GM10847 (cell line): Measurements from ENCODE around the gene GNG11.

ENCODE experiments used
- POLR2A ChIP-seq: IDR thresholded peaks from 2 replicates; pipeline ENCODE4 v1.6.1; 2011; ENCODE audit not compliant: insufficient read length; ENCODE audit errors: extremely low read depth

Gene GNG11

DNA sequence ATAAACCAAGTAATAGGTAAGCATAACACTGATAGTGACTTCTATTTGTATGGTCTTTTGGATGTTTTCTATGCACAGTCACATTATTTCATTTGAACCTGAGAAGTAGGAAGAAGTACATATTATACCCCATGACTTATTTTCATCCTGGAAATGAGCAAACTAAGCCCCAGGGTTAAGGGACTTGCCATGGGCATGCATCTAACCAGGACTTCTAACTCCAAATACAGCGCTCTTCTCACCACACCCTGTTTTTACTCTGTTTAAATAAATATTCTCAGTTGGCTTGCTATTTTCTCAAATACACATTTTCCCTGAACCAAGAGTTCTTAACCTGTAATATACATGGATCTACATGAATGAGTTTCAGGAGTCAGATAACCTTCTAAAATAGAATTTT is 16.3 kb downstream of the GNG11 start:
- no peak for TF ChIP-seq POLR2A

DNA sequence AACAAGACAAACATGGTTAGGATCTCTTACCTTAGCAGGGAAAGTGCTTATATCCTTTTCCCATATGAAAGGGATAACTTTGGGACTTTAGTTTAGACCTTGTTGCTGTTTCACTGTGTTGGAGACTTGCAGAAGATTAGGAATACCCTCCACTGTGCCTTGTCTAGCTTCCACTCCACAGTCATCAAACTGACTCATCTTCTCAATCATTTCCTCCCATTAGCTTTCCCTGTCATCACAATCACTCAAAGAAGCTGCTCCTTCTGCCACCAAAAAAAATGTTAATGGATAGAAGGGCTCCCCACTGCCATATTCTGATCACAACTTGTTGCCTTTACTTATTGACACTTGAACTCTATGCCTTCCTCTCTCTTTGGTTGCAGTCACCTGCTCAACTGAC is 16.8 kb downstream of the GNG11 start:
- no peak for TF ChIP-seq POLR2A

DNA sequence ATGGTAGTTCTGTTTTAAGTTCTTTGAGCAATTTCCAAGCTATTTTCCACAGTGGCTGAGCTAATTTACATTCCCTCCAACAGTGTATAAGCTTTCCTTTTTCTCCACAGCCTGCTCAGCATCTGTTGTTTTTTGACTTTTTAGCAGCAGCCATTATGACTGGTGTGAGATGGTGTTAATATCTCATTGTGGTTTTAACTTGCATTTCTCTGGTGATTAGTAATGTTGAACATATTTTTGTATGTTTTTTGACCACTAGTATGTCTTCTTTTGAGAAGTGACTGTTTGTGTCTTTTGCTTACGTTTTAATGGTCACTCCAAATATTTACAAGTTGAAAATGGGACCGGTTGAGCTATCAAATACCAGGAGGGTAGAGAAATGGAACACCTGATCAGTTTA is 20.4 kb downstream of the GNG11 start:
- TF ChIP-seq POLR2A = no peak

DNA sequence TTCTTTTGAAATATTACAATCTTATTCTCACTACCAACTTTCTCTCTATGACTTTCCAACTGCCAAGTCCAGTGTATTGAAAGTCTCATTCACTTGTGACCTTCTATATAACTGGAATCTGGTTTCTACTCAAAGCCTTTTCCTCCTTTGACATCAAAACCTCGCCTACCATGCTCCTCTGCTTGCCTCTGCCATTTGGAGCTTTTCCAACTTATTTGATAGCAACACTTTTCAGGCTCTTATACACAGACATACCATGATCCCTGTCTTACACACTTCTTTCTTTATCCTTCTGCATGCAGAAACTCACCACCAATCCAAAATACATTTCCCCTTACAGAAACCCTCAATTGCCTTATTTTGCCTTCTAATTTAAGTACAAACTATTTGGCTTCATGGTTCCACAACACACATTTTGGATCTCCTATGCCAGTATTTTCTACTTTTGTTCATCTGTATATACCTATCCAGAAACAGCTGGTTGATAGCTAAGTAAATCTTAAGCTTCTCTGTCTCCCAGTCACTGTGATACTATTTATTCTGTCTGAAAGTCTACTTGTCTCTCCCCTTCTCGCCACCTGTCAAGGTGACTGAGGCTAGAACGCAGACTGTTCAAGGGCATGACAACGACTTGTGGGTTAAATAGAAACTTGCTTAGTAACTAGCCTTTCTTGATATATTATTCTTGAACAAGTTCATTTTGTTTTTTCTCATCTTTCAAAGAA is 22.4 kb downstream of the GNG11 start:
- no peak for TF ChIP-seq POLR2A

DNA sequence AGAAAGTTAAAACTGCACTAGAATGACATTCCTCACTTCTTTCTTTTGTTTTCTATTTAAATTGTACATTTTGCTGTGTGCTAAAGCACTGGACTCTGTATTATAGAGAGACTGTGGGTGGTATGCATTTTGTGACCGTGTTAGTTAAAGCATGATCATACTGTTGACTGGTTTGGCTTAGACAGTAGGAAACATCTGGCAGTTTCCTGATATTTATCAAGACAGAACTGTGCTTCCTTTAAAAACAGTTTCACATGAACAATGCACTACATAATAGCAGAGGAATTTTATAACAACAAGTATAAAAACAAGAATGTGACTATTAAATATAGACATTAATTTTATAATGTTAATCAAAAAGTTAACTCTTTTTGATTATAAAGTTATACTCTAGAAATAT is 23.1 kb downstream of the GNG11 start:
- TF ChIP-seq POLR2A = no peak

DNA sequence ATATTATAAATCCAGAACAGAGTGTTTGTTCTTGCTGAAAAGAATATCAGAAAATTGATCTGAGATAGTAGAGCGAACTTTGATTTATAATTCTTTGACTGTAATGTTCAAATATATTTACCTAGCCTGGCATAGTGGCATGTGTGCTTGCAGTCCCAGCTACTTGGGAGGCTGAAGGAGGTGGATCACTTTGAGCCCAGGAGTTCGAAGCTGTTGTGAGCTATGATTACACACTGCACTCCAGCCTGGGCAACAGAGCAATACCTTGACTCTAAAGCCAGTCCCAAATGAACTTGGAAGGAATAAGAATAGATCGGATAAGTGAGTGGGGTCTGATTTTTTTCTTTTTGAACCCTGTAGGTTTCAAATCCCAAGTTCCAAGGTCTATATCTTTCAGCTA is 23.5 kb downstream of the GNG11 start:
- TF ChIP-seq POLR2A = no peak

DNA sequence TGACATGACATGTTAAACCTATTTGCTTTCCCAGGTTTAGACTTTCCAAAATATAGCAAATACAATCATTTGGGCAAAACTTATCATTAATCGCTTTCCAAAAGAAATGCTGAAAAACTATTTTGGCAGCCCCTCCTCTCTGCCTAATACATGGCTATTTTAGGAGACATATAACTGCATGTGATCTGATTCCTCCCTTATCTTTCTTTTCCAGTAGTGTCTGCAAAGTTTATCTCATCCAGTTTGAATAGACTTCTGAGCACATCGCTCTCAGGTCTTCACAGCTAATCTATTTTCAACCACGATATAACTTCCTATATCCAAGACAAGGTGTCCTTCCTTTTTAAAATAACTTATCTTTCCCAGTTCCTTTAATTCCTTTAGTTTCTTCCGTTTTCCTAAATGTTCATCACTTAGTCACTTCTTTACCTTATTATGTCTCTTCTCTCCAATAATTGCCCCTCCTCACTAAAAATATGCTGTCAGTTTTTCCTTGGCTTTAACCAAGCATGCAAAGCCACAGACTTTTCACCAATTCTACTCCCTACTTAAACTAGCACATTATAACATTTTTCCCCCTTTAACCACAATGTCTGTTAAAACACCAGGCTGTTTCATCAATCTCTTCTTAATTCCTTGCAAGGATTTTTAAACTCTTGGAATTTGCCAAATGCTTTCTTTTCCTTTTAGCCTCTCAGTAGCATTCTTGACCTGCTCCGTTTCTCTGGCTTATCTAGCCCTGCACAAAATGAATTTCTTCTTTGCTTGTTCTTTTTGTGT is 24.4 kb downstream of the GNG11 start:
- no peak for TF ChIP-seq POLR2A

DNA sequence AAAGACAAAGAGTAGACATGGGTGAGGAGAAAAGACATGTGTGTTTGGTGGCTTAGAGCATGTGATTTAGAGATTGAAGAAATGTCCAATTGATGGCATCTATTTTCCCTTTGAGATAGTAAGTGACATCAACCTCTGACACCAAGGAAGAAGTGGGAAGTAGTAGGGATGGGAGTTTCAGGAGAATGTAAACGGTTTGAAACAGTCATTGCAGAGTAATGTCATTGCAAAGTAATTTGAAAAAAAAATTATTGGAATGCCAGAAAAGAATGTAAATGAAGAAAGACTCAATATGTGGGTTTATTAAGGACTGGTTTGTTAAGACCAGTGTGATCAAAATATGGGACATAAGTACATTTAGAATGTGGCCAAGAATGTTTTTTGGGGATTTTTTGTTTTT is 26.6 kb downstream of the GNG11 start:
- TF ChIP-seq POLR2A = no peak

DNA sequence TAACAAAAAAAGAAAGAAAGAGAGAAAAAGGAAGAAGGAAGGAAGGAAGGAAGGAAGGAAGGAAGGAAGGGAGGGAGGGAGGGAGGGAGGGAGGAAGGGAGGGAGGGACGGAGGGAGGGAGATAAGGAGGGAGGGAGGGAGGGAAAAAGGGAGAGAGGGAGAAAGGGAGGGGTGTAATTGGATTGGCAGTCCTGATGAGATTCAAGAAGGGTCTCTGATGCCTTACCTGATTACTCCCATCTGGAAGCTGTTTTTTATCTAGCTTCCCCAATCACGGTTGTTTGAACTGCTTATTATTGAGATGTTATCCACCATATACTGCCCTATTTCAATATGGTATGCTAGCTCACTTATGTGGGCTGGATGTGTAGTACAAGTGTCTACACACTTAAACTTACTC is 27.3 kb downstream of the GNG11 start:
- TF ChIP-seq POLR2A = no peak

DNA sequence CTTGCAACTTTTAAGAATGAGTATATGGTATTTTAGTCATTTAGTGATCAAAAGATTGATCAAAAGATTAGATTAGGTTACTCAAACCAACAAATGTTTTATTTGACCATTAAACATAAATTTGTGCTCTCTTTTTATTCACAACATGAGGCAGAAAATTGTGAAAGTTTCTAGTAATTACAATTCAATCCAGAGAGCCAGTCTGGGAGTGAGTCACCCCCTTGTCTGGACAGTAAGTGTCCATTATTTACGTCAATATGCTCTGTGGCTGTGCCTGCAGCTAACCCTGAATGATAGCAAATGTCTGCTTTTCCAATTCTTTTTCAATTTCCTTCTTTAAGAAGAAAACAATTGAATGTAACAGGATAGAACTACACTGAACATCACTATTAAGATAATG is 27.9 kb downstream of the GNG11 start:
- TF ChIP-seq POLR2A = no peak

DNA sequence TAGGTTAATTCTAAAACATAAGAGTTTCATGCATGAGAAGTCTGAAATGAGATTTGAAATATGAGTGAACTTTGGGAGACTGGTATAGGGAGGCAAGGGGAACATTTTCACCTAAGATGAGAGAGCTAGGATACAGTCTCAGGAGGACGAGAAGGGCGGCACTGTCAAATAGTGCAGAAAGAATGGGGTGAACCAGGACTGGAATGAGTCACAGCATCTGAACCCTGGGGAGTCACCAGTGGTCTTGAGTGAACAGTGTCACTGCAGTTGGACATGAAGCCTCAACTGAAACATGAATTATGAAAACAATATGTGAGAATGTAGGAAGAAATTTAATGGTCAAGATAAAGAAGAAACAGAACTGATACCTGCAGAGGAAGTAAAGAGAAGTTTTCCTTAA is 33.8 kb downstream of the GNG11 start:
- TF ChIP-seq POLR2A = no peak

DNA sequence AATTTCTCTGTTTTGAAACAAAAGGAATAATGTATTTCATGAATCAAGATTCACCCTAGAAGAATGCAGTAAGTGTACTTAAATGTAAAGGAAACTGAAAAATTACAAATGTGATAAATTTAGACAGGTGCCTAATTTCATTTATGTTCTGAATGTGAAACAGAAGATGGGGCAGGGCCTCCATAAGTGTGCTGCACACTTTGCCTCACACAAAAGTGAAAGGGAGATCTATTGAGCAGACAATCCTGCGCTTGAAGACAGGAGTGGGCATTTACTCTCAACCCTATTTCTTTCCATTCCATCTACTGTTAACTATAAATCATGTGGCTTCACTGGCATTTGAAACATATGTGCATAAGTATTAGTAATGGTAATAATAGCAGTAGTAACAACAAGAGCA is 36.2 kb downstream of the GNG11 start:
- no peak for TF ChIP-seq POLR2A

DNA sequence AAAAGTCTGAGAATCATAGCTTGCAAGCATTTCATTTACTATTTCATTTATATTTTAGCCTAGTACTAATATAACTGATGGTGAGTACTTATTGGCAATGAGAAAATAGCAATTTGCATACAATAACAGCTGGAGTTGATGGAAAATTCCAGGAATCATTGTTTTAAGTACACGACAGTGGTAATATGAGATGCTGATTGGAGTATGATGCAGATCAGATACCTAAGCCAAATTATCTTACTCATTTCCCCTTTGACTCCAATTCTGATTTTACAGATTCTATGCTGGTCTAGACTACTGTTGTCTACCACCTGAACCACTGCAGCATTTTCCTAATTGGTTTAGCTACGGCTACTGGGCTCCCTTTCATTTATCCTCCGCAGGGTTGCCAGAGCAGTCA is 36.7 kb downstream of the GNG11 start:
- no peak for TF ChIP-seq POLR2A

DNA sequence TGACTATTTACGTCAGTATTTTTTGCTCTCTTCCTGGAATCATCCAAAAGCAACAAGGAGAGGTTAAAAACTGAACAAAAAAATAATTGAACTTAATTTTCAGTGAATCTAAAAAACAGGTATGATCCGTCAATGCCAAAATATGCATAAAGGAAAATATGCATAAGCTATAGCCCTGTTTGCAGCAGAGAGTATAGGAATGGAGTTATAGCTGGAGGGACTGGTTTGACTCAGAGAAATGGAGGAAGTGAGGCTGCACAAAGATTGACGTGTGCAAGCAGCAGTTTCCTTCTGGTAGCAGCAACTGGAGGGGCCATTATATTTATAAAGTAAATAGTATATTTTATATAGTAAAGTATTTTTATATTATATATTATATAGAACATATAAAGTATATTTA is 37.1 kb downstream of the GNG11 start:
- no peak for TF ChIP-seq POLR2A

DNA sequence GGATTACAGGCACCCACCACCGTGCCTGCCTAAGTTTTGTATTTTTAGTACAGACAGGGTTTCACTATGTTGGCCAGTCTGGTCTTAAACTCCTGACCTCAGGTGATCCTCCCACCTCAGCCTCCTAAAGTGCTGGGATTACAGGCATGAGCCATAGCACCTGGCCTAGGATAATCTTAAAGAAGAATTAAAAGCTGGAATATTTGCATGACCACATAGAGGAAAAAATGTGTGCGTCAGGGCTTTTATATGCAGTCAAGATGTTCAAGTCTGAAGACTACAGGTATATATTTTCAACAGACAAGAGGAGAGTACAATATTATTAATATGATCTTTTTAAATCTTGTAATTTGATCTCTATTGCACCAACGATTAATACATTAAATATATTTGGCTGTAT is 39.5 kb downstream of the GNG11 start:
- no peak for TF ChIP-seq POLR2A

DNA sequence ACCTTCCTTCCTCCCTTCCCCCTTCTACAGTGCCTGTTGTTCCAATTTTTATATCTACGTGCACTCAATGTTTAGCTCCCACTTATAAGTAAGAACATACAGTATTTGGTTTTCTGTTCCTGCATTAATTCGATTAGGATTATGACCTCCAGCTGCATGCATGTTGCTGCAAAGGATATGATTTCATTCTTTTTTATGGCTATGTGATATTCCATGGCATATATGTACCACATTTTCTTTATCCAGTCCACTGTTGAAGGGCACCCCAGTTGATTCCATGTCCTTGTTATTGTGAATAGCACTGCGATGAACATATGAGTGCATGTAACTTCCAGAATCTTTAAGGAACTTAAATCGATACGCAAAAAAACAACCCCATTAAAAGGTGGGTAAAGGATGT is 42.7 kb downstream of the GNG11 start:
- no peak for TF ChIP-seq POLR2A

DNA sequence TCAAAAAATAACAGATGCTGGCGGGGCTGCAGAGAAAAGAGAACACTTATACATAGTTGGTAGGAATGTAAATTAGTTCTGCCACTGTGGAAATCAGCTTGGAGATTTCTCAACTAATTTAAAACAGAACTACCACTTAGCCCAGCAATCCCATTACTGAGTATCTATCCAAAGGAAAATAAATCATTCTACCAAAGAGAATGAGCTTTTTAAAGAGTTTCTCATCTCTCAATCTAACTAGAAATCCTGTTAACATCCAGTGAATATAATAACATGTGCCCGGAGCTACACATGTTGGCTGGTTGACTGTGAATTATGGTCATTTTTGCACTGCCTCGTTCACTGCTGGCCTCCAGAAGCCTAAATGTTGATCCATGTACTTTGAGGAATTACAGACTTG is 43.3 kb downstream of the GNG11 start:
- TF ChIP-seq POLR2A = no peak

DNA sequence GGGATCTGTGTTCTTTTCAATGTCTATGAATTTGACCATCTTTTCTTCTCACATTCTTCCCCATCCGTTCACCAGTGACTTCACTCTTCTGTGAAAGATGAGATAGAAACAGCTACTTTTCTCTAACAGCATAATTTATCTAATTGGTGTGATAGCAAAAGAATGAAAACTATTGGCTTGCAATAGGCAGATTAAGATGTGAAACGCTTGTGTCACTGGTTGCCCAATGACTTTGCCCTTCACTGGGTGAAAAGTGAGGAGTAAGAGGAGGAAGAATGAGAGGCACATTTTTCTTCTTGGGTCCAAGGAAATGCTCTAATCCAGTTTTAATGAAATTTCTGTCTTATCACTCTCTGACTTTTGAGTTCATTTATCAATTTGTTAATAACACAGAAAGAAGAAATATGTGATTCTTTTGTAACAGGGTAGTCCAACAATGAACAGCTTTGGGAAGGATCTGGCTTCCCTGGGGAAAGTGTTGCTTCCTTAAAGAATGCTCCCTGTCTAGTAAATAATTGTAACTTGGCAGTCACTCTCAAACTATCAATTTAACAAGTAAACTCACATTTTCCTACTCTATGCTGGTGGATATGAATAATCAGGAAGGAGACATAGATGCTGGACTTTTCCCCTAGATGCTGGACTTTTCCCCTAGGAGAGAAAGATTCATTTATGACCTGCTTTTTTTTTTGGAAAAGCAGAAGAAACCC is 47.5 kb downstream of the GNG11 start:
- TF ChIP-seq POLR2A = no peak
